GM13977 (cell line): ENCODE measurements around the gene NUP62.
A peak's percentile ranks its signal among the peaks of the same experiment; 100 is the strongest.

Experiments
- DNase-seq: peaks from one replicate; pipeline ENCODE4 v3.0.0; 2012; ENCODE audit warnings: low spot score
- CTCF ChIP-seq: IDR thresholded peaks from 2 replicates; pipeline ENCODE4 v1.5.1; 2012; ENCODE audit warnings: mild to moderate bottlenecking, control low read depth; ENCODE audit not compliant: insufficient read depth; ENCODE audit errors: extremely low read depth, missing control alignments
- in situ Hi-C: fragments of 300-500 bp; cut with MboI; formaldehyde crosslinking; loops from one replicate; pipeline ENCODE4 v1.12.0; 2022; ENCODE audit warnings: low sequenced_read_pairs, low pct_unique_long_range_greater_than_20kb, mixed read lengths, inconsistent platforms; ENCODE audit not compliant: unreplicated experiment

NUP62 gene

GRCh38 chr19:49932731-49933131 lies 3.4 kb upstream of the NUP62 start:
- TF ChIP-seq CTCF, result no peak
- no peak for DNase-seq
- in situ Hi-C loops, result loop anchor here (25.0 kb wide), 1 partner anchor 205 kb away; no protein-coding TSS in a partner anchor

- no peak for TF ChIP-seq CTCF
- in situ Hi-C loops, result loop anchor here (25.0 kb wide), 1 partner anchor 205 kb away; no protein-coding TSS in a partner anchor
- no peak for DNase-seq
Observed at GRCh38 chr19:49932041-49932451, 2.7 kb upstream of the NUP62 start.

GRCh38 chr19:49931293-49932040 lies 2.2 kb upstream of the NUP62 start:
- in situ Hi-C loops, result loop anchor here (25.0 kb wide), 1 partner anchor 206 kb away; no protein-coding TSS in a partner anchor
- no peak for DNase-seq
- no peak for TF ChIP-seq CTCF

- no peak for DNase-seq
- in situ Hi-C loops, result loop anchor here (25.0 kb wide), 1 partner anchor 207 kb away; no protein-coding TSS in a partner anchor
- TF ChIP-seq CTCF, result no peak
Observed at GRCh38 chr19:49930483-49931011, 1.2 kb upstream of the NUP62 start.

- in situ Hi-C loops, result loop anchor here (25.0 kb wide), 1 partner anchor 207 kb away; no protein-coding TSS in a partner anchor
- DNase-seq, result peak; percentile 99
- no peak for TF ChIP-seq CTCF
Observed at GRCh38 chr19:49929611-49930482, 543 bp upstream of the NUP62 start.
